Ishikawa (cell line): Measurements from ENCODE around the gene CGREF1.

ENCODE experiments used
- CEBPB ChIP-seq: IDR thresholded peaks from 2 replicates; pipeline ENCODE4 v1.6.1; 2012
- CREB1 ChIP-seq: IDR thresholded peaks from 2 replicates; pipeline ENCODE4 v1.6.1; 2012; ENCODE audit warnings: low read depth
- EGR1 ChIP-seq: IDR thresholded peaks from 2 replicates; pipeline ENCODE4 v1.6.1; 2012
- EP300 ChIP-seq: IDR thresholded peaks from 2 replicates; pipeline ENCODE4 v1.6.1; 2012; ENCODE audit warnings: borderline replicate concordance
- FOXM1 ChIP-seq: IDR thresholded peaks from 2 replicates; pipeline ENCODE4 v1.6.1; 2012; ENCODE audit warnings: low read depth, borderline replicate concordance
- MAX ChIP-seq: IDR thresholded peaks from 2 replicates; pipeline ENCODE4 v1.6.1; 2012
- NFIC ChIP-seq: IDR thresholded peaks from 2 replicates; pipeline ENCODE4 v1.6.1; 2012
- RAD21 ChIP-seq: IDR thresholded peaks from 2 replicates; pipeline ENCODE4 v1.6.1; 2012; ENCODE audit warnings: low read depth
- TAF1 ChIP-seq: IDR thresholded peaks from 2 replicates; pipeline ENCODE4 v1.6.1; 2012; ENCODE audit warnings: low read depth, mild to moderate bottlenecking
- TCF12 ChIP-seq: IDR thresholded peaks from 2 replicates; pipeline ENCODE4 v1.6.1; 2012; ENCODE audit warnings: low read depth
- TEAD4 ChIP-seq: IDR thresholded peaks from 2 replicates; pipeline ENCODE4 v1.6.1; 2012
- YY1 ChIP-seq: IDR thresholded peaks from 2 replicates; pipeline ENCODE4 v1.6.1; 2012; ENCODE audit warnings: low read depth
- ZBTB7A ChIP-seq: IDR thresholded peaks from 2 replicates; pipeline ENCODE4 v1.6.1; 2012; ENCODE audit warnings: low read depth
- TF ChIP-seq, protein P1 (sequence below): IDR thresholded peaks from 2 replicates; pipeline ENCODE4 v1.6.1; 2012; ENCODE audit warnings: low read depth, mild to moderate bottlenecking
- TF ChIP-seq, protein P2 (sequence below): IDR thresholded peaks from 2 replicates; pipeline ENCODE4 v1.6.1; 2012

CGREF1 gene

GRCh38 chr2:27160191-27160590 lies 41.3 kb upstream of the CGREF1 start:
- TF ChIP-seq ZBTB7A (no peak), CREB1 (no peak), TCF12 (no peak), CEBPB (no peak), YY1 (no peak), RAD21 (no peak), MAX (no peak)
- TF ChIP-seq, protein P1, sequence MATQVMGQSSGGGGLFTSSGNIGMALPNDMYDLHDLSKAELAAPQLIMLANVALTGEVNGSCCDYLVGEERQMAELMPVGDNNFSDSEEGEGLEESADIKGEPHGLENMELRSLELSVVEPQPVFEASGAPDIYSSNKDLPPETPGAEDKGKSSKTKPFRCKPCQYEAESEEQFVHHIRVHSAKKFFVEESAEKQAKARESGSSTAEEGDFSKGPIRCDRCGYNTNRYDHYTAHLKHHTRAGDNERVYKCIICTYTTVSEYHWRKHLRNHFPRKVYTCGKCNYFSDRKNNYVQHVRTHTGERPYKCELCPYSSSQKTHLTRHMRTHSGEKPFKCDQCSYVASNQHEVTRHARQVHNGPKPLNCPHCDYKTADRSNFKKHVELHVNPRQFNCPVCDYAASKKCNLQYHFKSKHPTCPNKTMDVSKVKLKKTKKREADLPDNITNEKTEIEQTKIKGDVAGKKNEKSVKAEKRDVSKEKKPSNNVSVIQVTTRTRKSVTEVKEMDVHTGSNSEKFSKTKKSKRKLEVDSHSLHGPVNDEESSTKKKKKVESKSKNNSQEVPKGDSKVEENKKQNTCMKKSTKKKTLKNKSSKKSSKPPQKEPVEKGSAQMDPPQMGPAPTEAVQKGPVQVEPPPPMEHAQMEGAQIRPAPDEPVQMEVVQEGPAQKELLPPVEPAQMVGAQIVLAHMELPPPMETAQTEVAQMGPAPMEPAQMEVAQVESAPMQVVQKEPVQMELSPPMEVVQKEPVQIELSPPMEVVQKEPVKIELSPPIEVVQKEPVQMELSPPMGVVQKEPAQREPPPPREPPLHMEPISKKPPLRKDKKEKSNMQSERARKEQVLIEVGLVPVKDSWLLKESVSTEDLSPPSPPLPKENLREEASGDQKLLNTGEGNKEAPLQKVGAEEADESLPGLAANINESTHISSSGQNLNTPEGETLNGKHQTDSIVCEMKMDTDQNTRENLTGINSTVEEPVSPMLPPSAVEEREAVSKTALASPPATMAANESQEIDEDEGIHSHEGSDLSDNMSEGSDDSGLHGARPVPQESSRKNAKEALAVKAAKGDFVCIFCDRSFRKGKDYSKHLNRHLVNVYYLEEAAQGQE, result no peak
- TF ChIP-seq, protein P2, sequence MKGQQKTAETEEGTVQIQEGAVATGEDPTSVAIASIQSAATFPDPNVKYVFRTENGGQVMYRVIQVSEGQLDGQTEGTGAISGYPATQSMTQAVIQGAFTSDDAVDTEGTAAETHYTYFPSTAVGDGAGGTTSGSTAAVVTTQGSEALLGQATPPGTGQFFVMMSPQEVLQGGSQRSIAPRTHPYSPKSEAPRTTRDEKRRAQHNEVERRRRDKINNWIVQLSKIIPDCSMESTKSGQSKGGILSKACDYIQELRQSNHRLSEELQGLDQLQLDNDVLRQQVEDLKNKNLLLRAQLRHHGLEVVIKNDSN, result no peak

- TF ChIP-seq TEAD4, result no peak
- TF ChIP-seq YY1, result no peak
- TF ChIP-seq ZBTB7A, result no peak
- no peak for TF ChIP-seq TCF12
- no peak for TF ChIP-seq MAX
- TF ChIP-seq, protein P1, result no peak
- TF ChIP-seq FOXM1, result no peak
- no peak for TF ChIP-seq EP300
- no peak for TF ChIP-seq EGR1
- TF ChIP-seq, protein P2, result no peak
- TF ChIP-seq TAF1, result no peak
- no peak for TF ChIP-seq NFIC
- TF ChIP-seq CREB1, result no peak
- TF ChIP-seq CEBPB, result no peak
- no peak for TF ChIP-seq RAD21
These were observed 40.3 kb upstream of the CGREF1 start for GRCh38 chr2:27159271-27159670.

DNA sequence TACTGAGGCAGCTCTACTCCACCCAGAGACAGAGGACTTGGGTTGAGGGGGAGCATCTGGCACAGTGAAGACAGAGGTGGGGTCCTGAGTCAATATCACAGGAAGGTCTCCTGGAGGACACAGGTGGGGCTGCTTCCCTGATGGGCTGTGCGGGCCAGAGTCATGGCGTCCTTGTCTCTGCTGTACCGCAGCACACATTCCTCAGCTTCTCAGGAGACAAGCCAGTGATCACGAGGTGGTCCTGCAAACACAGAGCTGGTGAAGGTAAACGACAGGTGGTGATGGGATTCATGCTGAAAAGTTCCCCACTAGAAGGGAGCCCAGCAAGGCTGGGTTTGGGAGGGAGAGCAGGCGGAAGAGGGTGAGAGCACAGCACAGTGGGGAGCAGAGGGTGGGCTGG lies 39.5 kb upstream of the CGREF1 start:
- TF ChIP-seq ZBTB7A (no peak), CEBPB (no peak), EP300 (no peak), FOXM1 (no peak), TCF12 (no peak), NFIC (no peak), EGR1 (no peak), YY1 (no peak), CREB1 (no peak), MAX (no peak), TEAD4 (no peak), TAF1 (no peak), RAD21 (no peak)
- TF ChIP-seq, protein P1, result no peak

DNA sequence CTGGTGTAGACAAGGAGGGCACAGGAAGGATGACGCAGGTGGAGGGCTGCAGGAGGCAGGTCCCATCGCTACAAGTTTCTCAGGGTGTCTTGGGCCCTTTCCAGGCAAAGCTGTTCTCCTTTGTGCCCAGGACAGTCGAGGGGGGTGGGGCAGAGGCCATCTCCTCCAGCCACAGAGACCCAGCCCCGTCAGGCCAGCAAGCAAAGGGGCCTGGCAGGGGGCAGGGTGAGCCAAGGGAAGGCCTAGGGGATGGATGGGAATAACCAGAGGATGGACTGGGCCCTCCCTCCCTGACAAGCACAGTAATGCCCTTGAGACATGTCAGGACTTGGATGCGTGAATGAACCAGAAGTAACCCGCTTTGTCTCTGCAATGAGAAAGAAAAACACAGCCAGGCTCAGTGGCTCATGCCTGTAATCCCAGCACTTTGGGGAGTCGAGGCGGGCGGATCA lies 36.2 kb upstream of the CGREF1 start:
- TF ChIP-seq ZBTB7A (no peak), EP300 (no peak), CREB1 (no peak), RAD21 (no peak)
- TF ChIP-seq, protein P2, result no peak
